HEK293 (cell line): Measurements from ENCODE around the gene PAK5.

Source experiments
- CTCF ChIP-seq: fragments of 450-650 bp; formaldehyde crosslinking; IDR thresholded peaks from 2 replicates; pipeline ENCODE4 v1.5.1; 2016; ENCODE audit warnings: missing biosample characterization, missing genetic modification characterization
- SP2 ChIP-seq: fragments of 450-650 bp; formaldehyde crosslinking; IDR thresholded peaks from 2 replicates; pipeline ENCODE4 v1.5.1; 2016; ENCODE audit warnings: missing biosample characterization, missing genetic modification characterization
- ZBTB26 ChIP-seq: fragments of 450-650 bp; formaldehyde crosslinking; optimal IDR thresholded peaks from 2 replicates; pipeline ENCODE3; 2016; ENCODE audit warnings: missing biosample characterization, mild to moderate bottlenecking, missing genetic modification characterization
- ZEB2 ChIP-seq: fragments of 450-650 bp; formaldehyde crosslinking; IDR thresholded peaks from 2 replicates; pipeline ENCODE4 v1.5.1; 2016; ENCODE audit warnings: missing biosample characterization, missing genetic modification characterization
- ZNF274 ChIP-seq, 2 experiments: fragments of 200-500 bp in 1 of 2; fragments of 450-650 bp in 1 of 2; sonication (Bioruptor generic) in 1 of 2; formaldehyde crosslinking in 1 of 2; IDR thresholded peaks; 2 replicates each; pipeline versions ENCODE4 v1.5.1 to v1.6.1; 2014 to 2016; ENCODE audit warnings: borderline replicate concordance in 1 of 2, inconsistent platforms in 1 of 2, low read length in 1 of 2, missing biosample characterization in 1 of 2, missing genetic modification characterization in 1 of 2
- ZNF354C ChIP-seq: fragments of 450-650 bp; formaldehyde crosslinking; IDR thresholded peaks from 2 replicates; pipeline ENCODE4 v1.5.1; 2016; ENCODE audit warnings: missing biosample characterization, missing genetic modification characterization, low read depth, borderline replicate concordance
- ZNF394 ChIP-seq: fragments of 450-650 bp; formaldehyde crosslinking; IDR thresholded peaks from 2 replicates; pipeline ENCODE4 v1.5.1; 2016; ENCODE audit warnings: missing biosample characterization, missing genetic modification characterization, mild to moderate bottlenecking, moderate library complexity, borderline replicate concordance
- ZNF529 ChIP-seq: fragments of 450-650 bp; formaldehyde crosslinking; IDR thresholded peaks from 2 replicates; pipeline ENCODE4 v1.5.1; 2017; ENCODE audit warnings: missing genetic modification characterization, missing biosample characterization; ENCODE audit not compliant: insufficient replicate concordance
- ZNF530 ChIP-seq: fragments of 450-650 bp; formaldehyde crosslinking; IDR thresholded peaks from 2 replicates; pipeline ENCODE4 v1.5.1; 2016; ENCODE audit warnings: low read depth, missing biosample characterization, missing genetic modification characterization
- ZNF692 ChIP-seq: fragments of 450-650 bp; formaldehyde crosslinking; IDR thresholded peaks from 2 replicates; pipeline ENCODE4 v1.5.1; 2016; ENCODE audit warnings: missing biosample characterization, missing genetic modification characterization
- ZNF747 ChIP-seq: fragments of 450-650 bp; formaldehyde crosslinking; IDR thresholded peaks from 2 replicates; pipeline ENCODE4 v1.5.1; 2016; ENCODE audit warnings: missing biosample characterization, missing genetic modification characterization
- ZNF830 ChIP-seq: fragments of 450-650 bp; IDR thresholded peaks from 2 replicates; pipeline ENCODE4 v1.5.0; 2018; ENCODE audit warnings: missing biosample characterization, missing genetic modification characterization, low read depth, mild to moderate bottlenecking, moderate library complexity
- ZSCAN30 ChIP-seq: fragments of 450-650 bp; IDR thresholded peaks from 2 replicates; pipeline ENCODE4 v1.5.1; 2018; ENCODE audit warnings: missing biosample characterization, mild to moderate bottlenecking, missing genetic modification characterization, moderate library complexity

GRCh38 chr20:9632991-9633390 lies 205.9 kb downstream of the PAK5 start:
- no peak for TF ChIP-seq SP2
- TF ChIP-seq ZNF274 (IDR thresholded peaks at IDR 0.05; ENCODE audit: low read length) = no peak
- TF ChIP-seq ZNF274 (tag by site-specific recombination; IDR thresholded peaks at IDR 0.05; ENCODE audit: borderline replicate concordance) = no peak
- no peak for TF ChIP-seq ZNF530 (tag by site-specific recombination)
- TF ChIP-seq ZNF692 (tag by site-specific recombination) = no peak
- TF ChIP-seq ZNF747 (tag by site-specific recombination) = no peak
- TF ChIP-seq ZNF354C (tag by site-specific recombination) = no peak
- TF ChIP-seq ZNF394 (tag by site-specific recombination) = no peak
- TF ChIP-seq ZEB2 (tag by site-specific recombination) = no peak
- TF ChIP-seq ZSCAN30 (tag by site-specific recombination) = no peak
- no peak for TF ChIP-seq CTCF (tag by site-specific recombination)
- no peak for TF ChIP-seq ZNF830 (tag by site-specific recombination)
- TF ChIP-seq ZBTB26 (tag by site-specific recombination) = no peak
- TF ChIP-seq ZNF529 = no peak
